T47D (cell line): Measurements from ENCODE around the gene DGKE.

Source experiments
- DNase-seq, 2 experiments: peaks; one replicate each; pipeline versions ENCODE4 v3.0.0 to v3.0.0-alpha.2; 2011 to 2012; ENCODE audit warnings: low read depth in 1 of 2, low spot score in 1 of 2
- JUND ChIP-seq: IDR thresholded peaks from 2 replicates; pipeline ENCODE4 v1.6.1; 2012; ENCODE audit warnings: low read depth
- in situ Hi-C: cut with HindIII; loops from 2 replicates; pipeline ENCODE4 v1.10.0; 2016; ENCODE audit warnings: low sequenced_read_pairs, low pct_unique_long_range_greater_than_20kb

Gene DGKE

GRCh38 chr17:56908001-56908542, 74.1 kb downstream of the DGKE start:
- in situ Hi-C loops, result no loop called here
- DNase-seq, result no peak
- TF ChIP-seq JUND, result no peak

GRCh38 chr17:56909742-56910508, 76.0 kb downstream of the DGKE start:
- DNase-seq, result no peak
- in situ Hi-C loops, result no loop called here
- TF ChIP-seq JUND, result no peak

- DNase-seq, result no peak
- in situ Hi-C loops, result no loop called here
- TF ChIP-seq JUND, result no peak
Measured at GRCh38 chr17:56910509-56911235, 76.7 kb downstream of the DGKE start.

DNA sequence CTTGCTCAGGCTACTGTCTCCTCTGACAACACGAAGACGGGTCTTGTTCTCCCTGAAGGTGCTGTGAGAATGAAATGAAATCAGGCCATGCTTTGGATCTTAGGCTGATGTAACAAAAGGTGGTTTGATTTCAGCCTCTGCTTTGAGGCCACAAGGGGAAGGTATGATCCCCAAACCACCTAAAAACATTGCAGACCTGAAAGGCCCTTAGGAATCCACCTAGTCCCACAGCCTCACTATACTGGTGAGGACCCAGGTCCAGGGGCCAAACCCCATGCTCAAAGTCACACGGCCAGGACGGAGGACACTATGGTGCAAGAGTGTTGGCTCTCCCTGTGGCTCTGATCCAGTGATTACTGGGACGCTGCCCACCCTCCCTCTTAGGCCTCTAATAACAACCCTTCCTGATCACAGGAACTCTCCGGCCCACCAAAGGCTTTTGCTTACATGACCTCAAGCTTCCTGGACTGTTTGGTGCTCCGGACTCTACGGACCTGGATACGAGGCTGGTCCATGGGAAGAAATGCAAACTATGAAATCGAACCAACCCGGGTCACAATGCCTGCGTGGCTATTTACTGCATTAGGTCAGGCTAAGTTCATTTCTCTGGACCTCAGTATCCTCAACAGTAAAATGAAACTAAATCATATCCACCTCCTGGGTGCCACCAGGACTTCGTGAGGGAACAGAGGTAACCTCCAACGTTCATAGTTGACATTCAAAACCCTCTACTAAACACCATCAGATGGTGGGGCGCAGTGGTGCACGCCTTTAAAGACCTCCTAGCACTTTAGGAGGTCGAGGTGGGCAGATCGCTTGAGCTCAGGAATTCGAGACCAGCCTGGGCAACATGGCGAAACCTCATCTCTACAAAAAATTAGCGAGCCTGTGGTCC, 78.4 kb downstream of the DGKE start:
- TF ChIP-seq JUND, result no peak
- peak in 1 of 2 experiments; percentile 27 for DNase-seq
- in situ Hi-C loops, result no loop called here

DNA sequence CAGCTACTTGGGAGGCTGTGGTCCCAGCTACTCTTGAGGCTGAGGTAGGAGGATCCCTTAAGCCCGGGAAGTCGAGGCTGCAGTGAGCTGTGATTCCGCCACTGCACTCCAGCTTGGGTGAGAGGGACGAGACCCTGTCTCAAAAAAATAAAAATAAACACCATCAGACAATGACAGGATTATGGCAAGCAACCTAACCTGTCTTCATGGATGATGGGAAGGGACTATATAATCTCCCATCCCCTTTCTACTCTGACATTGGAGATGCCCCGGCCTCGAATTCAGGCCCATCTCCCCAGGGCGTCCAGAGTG, 79.0 kb downstream of the DGKE start:
- in situ Hi-C loops, result no loop called here
- no peak for TF ChIP-seq JUND
- no peak for DNase-seq

DNA sequence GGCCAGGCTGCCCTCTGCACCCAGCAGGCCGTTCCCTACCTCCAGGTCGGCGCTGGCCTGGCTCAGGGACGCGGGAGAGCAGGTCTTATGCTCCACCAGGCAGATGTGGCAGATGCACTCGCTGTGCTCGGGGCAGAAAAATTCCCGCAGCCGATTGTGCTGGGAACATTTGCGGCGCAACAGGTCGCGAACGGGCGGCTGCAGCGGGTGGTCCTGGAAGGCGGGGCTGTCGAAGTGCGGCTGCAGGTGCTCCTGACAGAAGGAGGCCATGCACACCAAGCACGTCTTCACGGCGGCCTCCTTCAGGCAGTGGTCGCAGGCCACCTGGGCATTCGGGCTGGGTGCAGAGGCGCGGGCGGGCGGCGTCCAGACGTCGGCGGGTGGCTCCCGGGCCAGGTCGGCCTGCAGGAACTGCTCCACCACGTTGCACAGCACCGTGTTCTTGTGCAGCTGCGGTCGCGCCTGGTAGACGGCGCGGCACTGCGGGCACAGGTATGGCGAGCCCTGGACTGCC, 79.5 kb downstream of the DGKE start:
- no peak for DNase-seq
- in situ Hi-C loops, result no loop called here
- no peak for TF ChIP-seq JUND

GRCh38 chr17:56913867-56914580, 80.1 kb downstream of the DGKE start, which contains the start of gene TRIM25:
TSS of gene TRIM25 (minus strand) at chr17:56914049. CDS start at chr17:56913988, 61 bp downstream.
- TF ChIP-seq JUND, result no peak
- in situ Hi-C loops, result no loop called here
- peak; percentile 96 to 99 for DNase-seq

DNA sequence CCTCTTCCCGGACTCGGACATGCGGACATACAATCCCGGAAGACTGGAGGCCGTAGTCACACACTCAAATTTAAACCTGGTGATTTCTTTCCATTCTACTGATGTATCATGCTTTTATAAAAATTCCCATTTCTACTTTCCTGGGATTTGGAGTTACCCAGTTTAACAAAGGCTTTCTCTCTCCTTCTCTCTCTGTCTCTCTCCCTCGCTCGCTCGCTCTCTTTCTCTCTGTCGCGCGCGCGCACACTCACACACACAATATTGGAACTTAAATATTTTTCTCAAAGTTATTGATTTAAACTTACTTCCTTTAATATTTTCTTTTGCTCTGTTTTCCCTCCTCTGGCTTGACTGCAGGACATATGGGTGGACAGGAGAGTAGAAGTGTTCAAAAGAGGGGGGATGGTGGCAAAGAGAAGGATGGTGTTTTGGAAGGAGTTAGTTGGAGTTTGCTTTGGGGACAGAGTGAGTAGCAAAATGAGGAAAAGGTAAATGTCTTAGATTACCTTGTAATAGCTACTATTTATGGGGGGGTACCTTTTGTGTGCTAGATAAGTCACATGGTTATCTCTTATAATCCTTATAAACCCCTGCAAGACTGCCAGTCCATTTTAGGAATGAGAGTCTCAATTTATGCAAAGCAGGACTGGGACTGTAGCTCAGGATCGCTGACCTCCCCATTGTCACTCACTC, 80.8 kb downstream of the DGKE start:
- TF ChIP-seq JUND, result no peak

GRCh38 chr17:56917559-56918296, 83.8 kb downstream of the DGKE start:
- no peak for TF ChIP-seq JUND
- in situ Hi-C loops, result no loop called here
- DNase-seq, result no peak

More for the DNA sequence above, 80.8 kb downstream of the DGKE start:
- DNase-seq, result peak in 1 of 2 experiments; percentile 37
- in situ Hi-C loops, result no loop called here

- no peak for TF ChIP-seq JUND
Measured at GRCh38 chr17:56918916-56919315, 85.0 kb downstream of the DGKE start.

More at GRCh38 chr17:56918916-56919315, 85.0 kb downstream of the DGKE start:
- no peak for DNase-seq
- in situ Hi-C loops, result no loop called here
